GM13977 (cell line): Measurements from ENCODE around the gene ODF2L.
A peak's percentile ranks its signal among the peaks of the same experiment; 100 is the strongest.

Experiments
- DNase-seq: peaks from one replicate; pipeline ENCODE4 v3.0.0; 2012; ENCODE audit warnings: low spot score
- CTCF ChIP-seq: IDR thresholded peaks from 2 replicates; pipeline ENCODE4 v1.5.1; 2012; ENCODE audit warnings: mild to moderate bottlenecking, control low read depth; ENCODE audit not compliant: insufficient read depth; ENCODE audit errors: extremely low read depth, missing control alignments
- in situ Hi-C: fragments of 300-500 bp; cut with MboI; formaldehyde crosslinking; loops from one replicate; pipeline ENCODE4 v1.12.0; 2022; ENCODE audit warnings: low sequenced_read_pairs, low pct_unique_long_range_greater_than_20kb, mixed read lengths, inconsistent platforms; ENCODE audit not compliant: unreplicated experiment

Gene ODF2L

GRCh38 chr1:86419277-86419903 lies 23.3 kb upstream of the ODF2L start:
- peak; percentile 73 for DNase-seq
- in situ Hi-C loops = no loop called here
- peak; percentile 79 for TF ChIP-seq CTCF

GRCh38 chr1:86416343-86416742 lies 20.2 kb upstream of the ODF2L start:
- in situ Hi-C loops = no loop called here
- DNase-seq = no peak

GRCh38 chr1:86410879-86411278 lies 14.8 kb upstream of the ODF2L start:
- no peak for DNase-seq
- no peak for TF ChIP-seq CTCF
- in situ Hi-C loops = no loop called here

More at GRCh38 chr1:86416343-86416742, 20.2 kb upstream of the ODF2L start:
- no peak for TF ChIP-seq CTCF

- DNase-seq = no peak
- in situ Hi-C loops = no loop called here
- no peak for TF ChIP-seq CTCF
Measured at GRCh38 chr1:86409416-86410021, 13.4 kb upstream of the ODF2L start.

- in situ Hi-C loops = loop anchor here (25.0 kb wide), 1 partner anchor 316 kb away; the partner anchor contains the start of gene SH3GLB1
- no peak for TF ChIP-seq CTCF
- DNase-seq = no peak
Measured at GRCh38 chr1:86396498-86396890, 371 bp upstream of the ODF2L start.

- in situ Hi-C loops = loop anchor here (25.0 kb wide), 1 partner anchor 318 kb away; the partner anchor contains the start of gene SH3GLB1
- no peak for DNase-seq
- no peak for TF ChIP-seq CTCF
Measured at GRCh38 chr1:86394416-86394815, 1.7 kb downstream of the ODF2L start.
